Endometrium (tissue), 2 donors: ENCODE results near the gene LIPN.

Source experiments
- FAIRE-seq: peaks from 2 replicates; lab custom pipeline; 2012; peaks lifted over from hg19 to GRCh38; lab: Jason Lieb, UNC
- donor health status: control.
- donor health status: control.

LIPN gene

GRCh38 chr10:88786032-88786770, 26.4 kb downstream of the LIPN start:
- no peak for FAIRE-seq

- no peak for FAIRE-seq
These were observed 27.6 kb downstream of the LIPN start for GRCh38 chr10:88787463-88787862.

GRCh38 chr10:88788924-88789323, 29.1 kb downstream of the LIPN start:
- no peak for FAIRE-seq

- peak; percentile 18 for FAIRE-seq
These were observed 32.1 kb downstream of the LIPN start for GRCh38 chr10:88791924-88792323.

GRCh38 chr10:88792661-88793060, 32.8 kb downstream of the LIPN start:
- FAIRE-seq = no peak

- FAIRE-seq = no peak
These were observed 34.0 kb downstream of the LIPN start for GRCh38 chr10:88793712-88794299.

- FAIRE-seq = no peak
These were observed 34.9 kb downstream of the LIPN start for GRCh38 chr10:88794731-88795130.

GRCh38 chr10:88800152-88801125, 40.6 kb downstream of the LIPN start:
- FAIRE-seq = no peak

GRCh38 chr10:88802523-88803285, 42.9 kb downstream of the LIPN start, which contains the start of gene LIPM:
Gene LIPM, plus strand, starts transcription at chr10:88802730. Its CDS starts 167 bp downstream, at chr10:88802897.
- FAIRE-seq = no peak

GRCh38 chr10:88803641-88804040, 43.8 kb downstream of the LIPN start:
- no peak for FAIRE-seq

- no peak for FAIRE-seq
These were observed 44.4 kb downstream of the LIPN start for GRCh38 chr10:88804083-88804812.

GRCh38 chr10:88805361-88805760, 45.5 kb downstream of the LIPN start:
- FAIRE-seq = no peak

- no peak for FAIRE-seq
These were observed 46.1 kb downstream of the LIPN start for GRCh38 chr10:88805924-88806323.

GRCh38 chr10:88809621-88810020, 49.8 kb downstream of the LIPN start:
- no peak for FAIRE-seq

- peak; percentile 43 for FAIRE-seq
These were observed 50.6 kb downstream of the LIPN start for GRCh38 chr10:88810196-88810961.

GRCh38 chr10:88813200-88813599, 53.4 kb downstream of the LIPN start:
- no peak for FAIRE-seq

GRCh38 chr10:88819290-88819689, 59.5 kb downstream of the LIPN start:
- no peak for FAIRE-seq

GRCh38 chr10:88820748-88821401, 61.1 kb downstream of the LIPN start:
- FAIRE-seq = no peak

- no peak for FAIRE-seq
These were observed 66.6 kb downstream of the LIPN start for GRCh38 chr10:88826388-88826787.

- no peak for FAIRE-seq
These were observed 67.9 kb downstream of the LIPN start for GRCh38 chr10:88827671-88828070.
